ENCODE results near the gene PHLPP1. TPM values are rescaled to one million over a fixed set of nuclear protein-coding genes. Genes with fewer than 3 reads are reported as not detected.

Gene PHLPP1
- total RNA-seq, 6 experiments from 2014 or later = 8.6 to 19.3 (median 17.0) TPM

DNA sequence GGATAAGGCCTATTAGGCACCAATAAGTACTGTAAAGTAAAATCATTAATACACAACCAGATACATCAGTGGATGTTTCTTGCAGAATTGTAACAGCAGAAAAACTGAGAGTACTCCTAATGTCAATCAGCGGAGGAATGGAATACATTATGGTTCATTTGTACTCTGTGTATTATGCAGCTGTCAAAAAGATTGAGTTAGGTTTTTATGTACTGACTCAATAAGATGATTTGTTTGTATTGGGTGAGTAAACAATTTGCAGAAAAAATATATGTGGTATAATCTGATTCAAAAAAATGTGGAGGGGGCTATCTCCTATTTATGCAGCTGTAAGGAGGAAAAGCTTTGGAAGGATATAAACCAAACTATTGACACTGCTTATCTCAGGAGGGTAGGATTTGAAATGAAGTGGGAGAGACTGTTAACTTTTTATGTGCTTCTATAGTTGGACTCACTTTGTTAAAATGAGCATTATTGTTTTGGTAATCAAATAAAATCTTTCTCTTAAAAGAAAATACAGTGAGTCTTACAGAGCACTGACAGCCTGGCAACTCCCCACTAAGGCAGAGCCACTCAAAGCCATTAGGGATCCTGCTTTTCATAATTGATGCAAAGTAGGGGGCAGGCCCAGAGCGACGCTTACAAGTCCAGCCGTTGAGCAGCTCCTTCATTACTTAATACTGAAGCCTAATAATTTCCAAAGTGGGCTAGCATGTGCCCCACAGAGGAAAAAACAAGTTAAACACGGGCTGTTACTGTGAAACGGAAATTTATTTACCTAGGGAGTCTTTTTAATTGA, 168.8 kb downstream of the PHLPP1 start:
- H3K9me3 ChIP-seq = no peaks in the 10 kb centered on the region
- DNase-seq = no peak
- no peaks in the 10 kb centered on the region for H3K27me3 ChIP-seq
- ATAC-seq = no peak
- intact Hi-C loops (cut with DNase I) = no loop called here
- no peaks in the 10 kb centered on the region for H3K36me3 ChIP-seq
- no peak overlapping the region for H3K27ac ChIP-seq
- WGBS (ENCODE audit: insufficient coverage, low coverage, low lambda C conversion rate, missing lambda C conversion rate) = 78% methylated on average over 6 of the region's 6 CpGs
- H3K4me3 ChIP-seq = no peak overlapping the region
- TF ChIP-seq POLR2A (IDR thresholded peaks at IDR 0.05) (no peak), CTCF (IDR thresholded peaks at IDR 0.05) (no peak)
- H3K4me1 ChIP-seq = peaks cover 0 to 11% (median 0%) of the 10 kb centered on the region in 4 donors

DNA sequence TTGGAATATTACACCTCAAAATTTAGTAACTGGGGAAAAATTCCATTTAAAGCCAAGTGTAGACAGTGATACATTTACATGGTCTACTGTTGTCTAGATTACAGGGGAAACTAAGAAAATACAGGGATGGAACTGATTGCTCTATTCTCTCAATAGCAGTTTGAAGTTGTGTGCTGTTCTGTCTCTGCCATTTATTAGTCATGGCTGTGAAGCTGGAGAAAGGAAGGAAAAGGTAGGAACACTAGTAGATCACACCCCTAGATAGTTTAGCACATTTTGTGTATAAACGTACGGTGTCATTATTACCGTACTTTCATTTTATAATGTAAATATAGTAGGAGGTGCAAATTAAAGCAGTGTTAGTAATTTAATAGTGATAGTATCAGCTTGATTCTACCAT, 170.5 kb downstream of the PHLPP1 start:
- H3K4me1 ChIP-seq = peaks cover 0 to 8% (median 0%) of the 10 kb centered on the region in 4 donors
- no peaks in the 10 kb centered on the region for H3K27me3 ChIP-seq
- H3K4me3 ChIP-seq = no peak overlapping the region
- no peaks in the 10 kb centered on the region for H3K9me3 ChIP-seq
- intact Hi-C loops (cut with DNase I) = no loop called here
- no peaks in the 10 kb centered on the region for H3K36me3 ChIP-seq
- WGBS (ENCODE audit: insufficient coverage, low coverage, low lambda C conversion rate, missing lambda C conversion rate) = 94% methylated on average over 3 of the region's 3 CpGs
- ATAC-seq = no peak
- no peak overlapping the region for H3K27ac ChIP-seq
- no peak for DNase-seq
- TF ChIP-seq CTCF (IDR thresholded peaks at IDR 0.05) (no peak), POLR2A (IDR thresholded peaks at IDR 0.05) (no peak)

DNA sequence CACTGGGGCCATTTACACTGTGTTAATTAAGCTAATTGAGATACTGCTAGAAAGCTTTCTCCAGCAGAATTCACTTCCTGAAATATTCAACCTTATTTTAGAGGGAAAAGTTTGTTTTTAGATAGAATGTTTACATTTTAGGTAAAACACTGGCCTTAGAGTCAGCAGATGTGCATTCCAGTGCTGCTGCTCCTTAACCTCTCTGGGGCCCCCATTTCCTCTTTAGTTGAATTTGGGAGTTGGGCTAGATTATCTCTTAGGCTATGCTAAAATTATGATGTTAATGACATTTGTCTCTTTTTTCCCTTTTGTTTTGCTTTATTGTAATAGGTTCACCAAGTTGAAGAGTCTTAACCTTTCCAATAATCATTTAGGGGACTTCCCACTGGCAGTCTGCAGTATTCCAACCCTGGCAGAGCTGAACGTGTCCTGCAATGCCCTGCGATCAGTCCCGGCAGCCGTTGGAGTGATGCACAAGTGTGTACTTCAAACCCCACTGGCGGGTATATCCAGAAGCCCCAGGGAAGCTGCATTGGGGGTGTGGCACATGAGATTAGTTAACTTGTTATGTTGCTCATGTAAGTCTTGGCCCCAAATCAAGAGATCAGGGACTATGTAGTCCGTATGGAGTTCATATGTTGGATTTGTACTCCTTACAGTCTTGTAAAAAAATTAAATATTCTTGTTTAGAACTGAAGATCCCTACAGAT, 179.5 kb downstream of the PHLPP1 start:
- no peaks in the 10 kb centered on the region for H3K4me1 ChIP-seq
- DNase-seq (no peak), ATAC-seq (peak in 1 of 4 donors; percentile 23)
- no peak overlapping the region for H3K27ac ChIP-seq
- TF ChIP-seq POLR2A (IDR thresholded peaks at IDR 0.05) = no peak
- TF ChIP-seq CTCF (IDR thresholded peaks at IDR 0.05) = no peak
- H3K36me3 ChIP-seq = peaks cover 0 to 9% (median 0%) of the 10 kb centered on the region in 4 donors
- no peak overlapping the region for H3K4me3 ChIP-seq
- H3K27me3 ChIP-seq = no peaks in the 10 kb centered on the region
- 82% methylated on average over 6 of the region's 6 CpGs for WGBS (ENCODE audit: insufficient coverage, low coverage, low lambda C conversion rate, missing lambda C conversion rate)
- no peaks in the 10 kb centered on the region for H3K9me3 ChIP-seq
- intact Hi-C loops (cut with DNase I) = no loop called here

DNA sequence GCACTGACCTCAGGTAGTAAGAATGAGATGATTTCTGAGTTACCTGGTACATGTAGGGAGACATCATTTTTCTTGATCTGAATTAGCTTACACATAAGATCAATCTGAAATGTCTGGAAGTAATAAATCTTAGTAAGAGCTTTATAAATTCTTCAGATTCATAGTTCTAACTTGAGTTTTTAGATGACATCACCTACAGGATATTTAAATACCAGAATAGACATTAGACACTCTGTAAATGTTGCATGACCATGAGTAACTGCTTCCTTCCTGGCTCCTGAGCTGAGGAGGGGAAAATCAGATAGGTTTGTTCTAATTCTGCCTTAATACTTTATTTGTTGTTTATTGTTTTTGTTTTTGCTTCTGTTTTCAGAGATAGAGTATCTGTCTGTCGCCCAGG, 181.8 kb downstream of the PHLPP1 start:
- WGBS (ENCODE audit: insufficient coverage, low coverage, low lambda C conversion rate, missing lambda C conversion rate) = 71% methylated on average over 1 of the region's 1 CpG
- Histone ChIP-seq H3K27me3 (no peaks in the 10 kb centered on the region), H3K27ac (no peak overlapping the region), H3K4me1 (no peaks in the 10 kb centered on the region), H3K4me3 (no peak overlapping the region), H3K9me3 (no peaks in the 10 kb centered on the region), H3K36me3 (peaks cover 0 to 9% (median 1%) of the 10 kb centered on the region in 4 donors)
- DNase-seq (no peak), ATAC-seq (no peak)
- intact Hi-C loops (cut with DNase I) = no loop called here
- TF ChIP-seq POLR2A (IDR thresholded peaks at IDR 0.05) (no peak), CTCF (IDR thresholded peaks at IDR 0.05) (no peak)
